HG03045 (cell line): ENCODE results near the gene UQCC2.

Experiments
- ATAC-seq: cut with Tn5 transposase; IDR thresholded peaks from one replicate; pipeline ENCODE4 v1.9.1; 2021; ENCODE audit warnings: mild to moderate bottlenecking, moderate library complexity; ENCODE audit not compliant: unreplicated experiment

Gene UQCC2

DNA sequence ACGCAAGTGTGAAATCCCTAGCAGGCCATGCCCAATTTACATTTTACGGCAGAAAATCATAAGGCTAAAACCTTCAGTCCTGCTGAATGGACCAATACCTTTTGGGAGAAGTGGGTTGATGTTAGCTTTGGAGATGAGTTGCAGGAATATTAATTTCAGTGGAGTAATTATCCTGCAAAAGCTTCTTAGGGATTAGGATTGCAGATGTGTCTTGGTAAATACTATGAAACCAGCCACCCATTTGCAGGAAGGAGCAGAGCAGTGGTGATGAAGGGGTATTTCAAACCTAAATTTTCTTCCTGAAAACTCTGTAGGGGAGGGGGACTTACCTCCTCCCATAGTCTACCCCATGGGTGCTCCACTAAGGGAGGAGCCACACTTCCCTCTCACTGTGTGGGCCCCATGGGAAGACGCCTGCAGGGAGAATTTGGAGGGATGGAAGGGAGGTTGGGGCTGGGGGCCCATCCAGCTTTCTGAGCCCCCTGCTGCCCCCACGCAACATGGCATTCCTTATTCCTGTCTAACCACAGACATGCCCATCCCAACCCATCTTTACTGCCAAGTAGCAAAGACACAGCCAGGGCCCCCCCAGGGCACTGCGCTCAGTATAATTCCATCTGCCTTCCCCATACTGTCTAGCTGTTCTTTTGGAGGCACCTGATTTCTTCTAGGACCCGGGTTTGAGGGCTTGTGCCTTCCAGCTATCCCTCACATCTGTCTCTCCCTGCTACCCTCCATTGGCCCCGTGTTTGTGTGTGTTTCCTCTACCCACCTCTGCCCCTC lies 14.6 kb upstream of the UQCC2 start:
- ATAC-seq = no peak

GRCh38 chr6:33725222-33725621 lies 13.7 kb upstream of the UQCC2 start:
- ATAC-seq = no peak

GRCh38 chr6:33724102-33725023 lies 12.9 kb upstream of the UQCC2 start:
- no peak for ATAC-seq

- no peak for ATAC-seq
Measured at GRCh38 chr6:33723371-33724085, 12.0 kb upstream of the UQCC2 start.

DNA sequence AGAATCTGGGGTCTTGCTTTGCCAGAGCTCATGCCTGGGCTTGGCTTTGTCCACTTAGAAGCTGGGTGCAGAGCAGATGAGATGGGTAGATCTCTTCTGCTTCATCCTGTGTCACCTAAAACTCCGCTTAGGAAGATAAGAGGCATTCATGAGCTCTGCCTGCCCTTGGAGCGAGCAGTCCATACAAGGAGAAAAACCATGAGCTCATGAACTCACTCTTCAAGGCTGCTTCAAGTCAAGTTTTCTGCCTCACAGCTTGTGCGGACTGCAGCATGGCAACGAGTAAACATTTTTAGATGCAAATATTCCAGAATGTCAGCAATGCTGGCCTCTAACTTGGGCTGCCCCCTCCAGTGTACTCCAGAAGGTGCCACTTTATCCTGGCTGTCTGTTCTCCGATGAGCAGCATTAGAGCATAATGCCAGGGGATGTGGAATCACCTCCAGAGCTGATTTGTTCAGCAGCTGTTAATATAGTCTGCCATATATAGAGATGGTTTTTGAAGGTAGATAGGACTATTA lies 10.7 kb upstream of the UQCC2 start:
- ATAC-seq = no peak

- ATAC-seq = no peak
Measured at GRCh38 chr6:33721508-33721907, 10.0 kb upstream of the UQCC2 start.

- no peak for ATAC-seq
Measured at GRCh38 chr6:33720998-33721397, 9.5 kb upstream of the UQCC2 start.

DNA sequence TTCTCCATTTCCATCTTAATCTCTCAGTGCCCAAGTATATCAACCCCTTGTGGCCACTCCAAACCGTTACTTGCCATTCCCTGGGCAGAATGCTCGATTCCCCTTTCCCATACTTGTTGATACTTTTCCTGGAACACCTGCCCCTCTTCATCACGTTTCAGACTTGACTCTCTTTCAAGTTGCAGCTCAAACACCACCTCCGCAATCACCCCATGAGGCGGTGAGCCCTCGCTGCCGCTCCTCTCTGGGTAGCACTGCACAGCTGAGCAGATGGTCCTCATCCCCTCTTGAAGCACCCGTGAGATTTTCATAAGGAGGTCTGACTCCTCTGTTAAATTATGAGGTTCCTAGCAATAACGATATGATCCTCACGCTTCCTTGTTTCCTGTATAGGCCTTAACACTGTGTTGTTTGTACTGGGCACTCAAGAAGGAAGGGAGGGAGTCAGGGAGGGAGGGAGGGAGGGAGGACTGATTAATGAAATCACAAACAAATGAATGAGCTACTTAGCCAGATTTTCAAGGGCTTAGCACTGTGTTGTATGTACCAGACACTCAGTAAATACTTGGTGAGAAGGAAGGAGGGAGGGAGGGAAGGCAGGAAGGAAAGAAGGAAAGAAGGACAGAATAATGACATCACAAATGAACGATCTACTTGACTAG lies 8.0 kb upstream of the UQCC2 start:
- ATAC-seq = no peak

GRCh38 chr6:33718713-33719112 lies 7.2 kb upstream of the UQCC2 start:
- no peak for ATAC-seq

DNA sequence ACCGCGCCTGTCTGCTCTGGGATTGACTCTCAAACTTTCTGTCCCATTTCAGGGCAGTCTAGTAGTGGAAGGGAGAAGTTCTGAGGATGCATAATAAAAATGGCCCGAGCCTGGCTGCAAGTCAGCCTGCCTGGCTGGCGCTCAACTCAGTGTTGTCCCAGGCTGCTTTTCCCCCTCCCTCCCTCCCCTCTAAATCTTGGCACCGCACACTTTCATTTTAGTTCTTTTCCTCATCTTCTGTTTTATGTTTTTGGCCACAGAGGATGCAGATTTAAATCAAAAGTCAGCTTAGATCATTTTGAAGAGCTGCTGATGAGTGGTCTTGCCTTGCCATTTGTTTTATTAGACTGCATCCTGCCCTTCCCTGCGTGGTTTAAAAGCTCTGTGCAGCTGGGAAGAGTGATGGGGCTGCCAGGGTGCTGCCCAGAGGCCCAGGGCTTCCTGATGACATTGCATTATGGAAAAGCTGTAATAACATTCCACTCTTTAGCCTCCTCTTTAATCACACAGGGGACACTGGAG lies 6.5 kb upstream of the UQCC2 start:
- ATAC-seq = no peak

DNA sequence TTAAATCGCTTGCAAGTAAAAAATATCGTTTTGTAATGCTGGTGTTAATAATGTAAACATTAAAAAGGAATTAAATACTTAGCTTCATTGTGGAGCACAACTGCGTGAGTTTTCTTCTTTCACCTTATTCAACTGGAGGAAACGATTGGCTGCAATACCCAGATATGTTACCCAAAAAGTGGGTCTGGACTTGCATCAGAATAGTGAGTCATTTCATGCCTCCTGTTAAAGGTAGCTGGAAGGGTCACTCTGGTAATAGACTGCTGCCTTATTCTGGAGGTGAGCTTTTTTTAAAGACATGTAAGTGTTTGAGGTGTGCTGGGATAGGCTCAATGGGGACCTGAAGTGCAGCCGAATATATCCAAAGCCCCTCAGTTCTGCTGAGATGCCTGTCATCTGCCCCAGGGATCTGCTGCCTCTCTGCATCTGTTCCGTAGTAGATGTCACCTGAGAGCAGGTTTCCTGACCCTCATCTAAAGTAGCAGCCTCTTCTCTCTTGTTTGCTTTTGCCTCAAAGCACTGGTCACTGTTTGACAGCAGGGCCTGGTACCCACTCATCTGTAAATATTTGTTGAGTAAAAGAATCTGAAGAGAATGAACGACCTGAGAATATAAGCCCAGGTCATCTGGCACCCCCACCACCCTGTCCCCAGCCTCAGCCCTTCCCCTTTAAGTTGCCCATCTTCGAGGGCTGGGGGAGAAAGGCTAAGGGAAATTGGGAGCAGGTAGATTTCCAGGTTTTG lies 5.6 kb upstream of the UQCC2 start:
- no peak for ATAC-seq

GRCh38 chr6:33716379-33716778 lies 4.9 kb upstream of the UQCC2 start:
- ATAC-seq = no peak

- ATAC-seq = no peak
Measured at GRCh38 chr6:33714385-33715040, 3.0 kb upstream of the UQCC2 start.

- no peak for ATAC-seq
Measured at GRCh38 chr6:33713786-33714185, 2.3 kb upstream of the UQCC2 start.

GRCh38 chr6:33712914-33713313 lies 1.4 kb upstream of the UQCC2 start:
- no peak for ATAC-seq

- no peak for ATAC-seq
Measured at GRCh38 chr6:33710296-33711121, 991 bp downstream of the UQCC2 start.

- ATAC-seq = no peak
Measured at GRCh38 chr6:33709605-33710295, 1.8 kb downstream of the UQCC2 start.
